CD4-positive, alpha-beta memory T cell (primary cell): ENCODE measurements around the gene TADA3. TPM values are rescaled to one million over a fixed set of nuclear protein-coding genes. Genes with fewer than 3 reads are reported as not detected.
A peak's percentile ranks its signal among the peaks of the same experiment; 100 is the strongest.

Experiments
- CTCF ChIA-PET: fragments of 350-600 bp; sonication (Branson Sonifier 250); formaldehyde crosslinking; loops from one replicate; lab custom pipeline; 2021; ENCODE audit warnings: inconsistent platforms; ENCODE audit not compliant: partially characterized antibody; lab: Charles Lee
- POLR2A ChIA-PET: fragments of 350-600 bp; sonication (Branson Sonifier 250); formaldehyde crosslinking; loops from one replicate; lab custom pipeline; 2021; ENCODE audit not compliant: partially characterized antibody; lab: Charles Lee
- DNase-seq, 5 donors: peaks; one replicate each; pipeline versions ENCODE4 v3.0.0 to v3.0.0-alpha.2; 2020 to 2022; ENCODE audit warnings: mixed read lengths in 1 of 5
- H3K27ac ChIP-seq: one replicate; pipeline ENCODE4 v1.7.0; 2013; ENCODE audit warnings: low read depth, low read length
- H3K27me3 ChIP-seq: 2 replicates; pipeline ENCODE4 v1.7.0; 2013; ENCODE audit warnings: mild to moderate bottlenecking, low read length, moderate library complexity; ENCODE audit not compliant: insufficient read depth
- H3K36me3 ChIP-seq: 2 replicates; pipeline ENCODE4 v1.7.0; 2013; ENCODE audit warnings: mild to moderate bottlenecking, low read length, moderate library complexity; ENCODE audit not compliant: insufficient read depth
- H3K4me1 ChIP-seq: 2 replicates; pipeline ENCODE4 v1.7.0; 2013; ENCODE audit warnings: mild to moderate bottlenecking, low read length, moderate library complexity; ENCODE audit not compliant: insufficient read depth
- H3K4me3 ChIP-seq, 2 donors: one replicate each; pipeline ENCODE4 v1.7.0; 2013; ENCODE audit warnings: low read length in 2 of 2, mild to moderate bottlenecking in 1 of 2
- H3K9me3 ChIP-seq, 2 donors: one replicate each; pipeline ENCODE4 v1.7.0; 2013; ENCODE audit warnings: low read length in 2 of 2, control low read depth in 1 of 2; ENCODE audit not compliant: control insufficient read depth in 1 of 2
- H3K27ac Mint-ChIP-seq, 7 donors: one replicate each; pipeline ENCODE4 v1.8.0; 2020 to 2021; ENCODE audit warnings: mixed read lengths in 7 of 7, mild to moderate bottlenecking in 6 of 7, inconsistent platforms in 3 of 7, moderate library complexity in 3 of 7
- H3K27me3 Mint-ChIP-seq, 2 donors: one replicate each; pipeline ENCODE4 v1.8.0; 2020 to 2021; ENCODE audit warnings: mixed read lengths in 2 of 2
- H3K36me3 Mint-ChIP-seq, 2 donors: one replicate each; pipeline ENCODE4 v1.8.0; 2020 to 2021; ENCODE audit warnings: mixed read lengths in 2 of 2, inconsistent platforms in 1 of 2, mild to moderate bottlenecking in 1 of 2
- H3K4me1 Mint-ChIP-seq, 4 donors: one replicate each; pipeline ENCODE4 v1.8.0; 2020 to 2021; ENCODE audit warnings: mixed read lengths in 4 of 4, mild to moderate bottlenecking in 1 of 4
- H3K4me3 Mint-ChIP-seq, 8 donors: one replicate each; pipeline ENCODE4 v1.8.0; 2020 to 2021; ENCODE audit warnings: mixed read lengths in 8 of 8, mild to moderate bottlenecking in 7 of 8, moderate library complexity in 6 of 8, inconsistent platforms in 3 of 8
- H3K9me3 Mint-ChIP-seq, 8 donors: one replicate each; pipeline ENCODE4 v1.8.0; 2020 to 2021; ENCODE audit warnings: mixed read lengths in 8 of 8, mild to moderate bottlenecking in 5 of 8, inconsistent platforms in 3 of 8, moderate library complexity in 1 of 8
- intact Hi-C: fragments of 100-400 bp; cut with micrococcal nuclease; formaldehyde crosslinking; loops from one replicate; pipeline ENCODE4 v1.15.1; 2023
- polyA plus RNA-seq, 2 donors: library from polyadenylated mRNA; unstranded; fragments of 300-500 nt; fragmentation: Illumina TruSeq; gene quantifications; one replicate each; pipeline ENCODE4 v1.2.3, GENCODE V29; 2021
- total RNA-seq, 2 experiments: library from RNA; stranded (reverse); gene quantifications; one replicate each; pipeline ENCODE4 v1.2.3, GENCODE V29; 2021

Gene TADA3
- total and polyA plus RNA-seq, 4 experiments from 2014 or later: 35.3 to 54.6 (median 39.5) TPM

DNA sequence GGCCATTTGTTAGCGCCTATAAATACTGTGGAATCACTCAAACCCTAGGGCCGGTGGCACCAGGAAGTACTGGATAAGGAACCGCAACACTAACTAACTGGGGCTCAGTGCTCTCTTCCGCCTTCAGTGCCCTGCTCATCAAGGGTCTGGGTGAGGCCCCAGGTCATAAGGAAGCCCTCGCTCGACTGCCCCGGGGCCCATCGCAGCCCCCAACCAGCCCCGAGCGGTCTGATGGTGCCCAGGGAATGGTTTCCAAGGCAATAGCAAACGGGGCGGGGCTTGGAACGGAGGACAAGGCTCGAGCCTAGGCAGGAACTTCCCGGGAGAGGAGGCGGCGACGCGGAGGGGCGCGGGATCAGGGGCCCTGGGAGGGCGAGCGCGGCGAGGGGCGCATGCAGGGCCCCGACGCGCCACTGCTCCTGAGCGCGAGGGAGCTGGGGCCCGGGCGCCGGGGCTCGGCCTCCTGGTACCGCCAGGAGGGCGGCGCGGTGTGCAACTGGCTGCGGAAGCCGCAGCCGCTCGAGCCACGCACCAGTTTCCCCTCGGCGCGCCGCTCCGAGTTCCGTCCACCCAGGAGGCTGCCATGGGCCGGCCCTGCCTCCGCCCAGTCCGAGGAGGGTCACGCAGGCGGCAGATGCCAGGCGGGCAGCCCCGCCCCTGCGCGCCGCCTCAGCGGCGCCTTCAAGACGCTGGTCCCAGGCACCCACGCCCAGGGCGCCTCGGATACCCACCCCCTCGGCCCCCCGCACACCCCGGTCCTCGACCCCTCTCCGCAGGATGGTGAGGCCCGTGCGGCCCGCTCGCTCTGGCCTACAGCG lies 17.6 kb upstream of the TADA3 start, which contains the start of gene TTLL3:
TTLL3 (plus strand) TSS at position 648 of the 818 bp plus-strand sequence. CDS start 400 bp downstream, outside the sequence.
- Histone ChIP-seq H3K4me1 (peaks cover 27% of the 10 kb centered on the region), H3K27me3 (no peaks in the 10 kb centered on the region), H3K36me3 (peaks cover 8% of the 10 kb centered on the region), H3K27ac (peak within 1 kb of the TSS; percentile 74), H3K9me3 (no peaks in the 10 kb centered on the region), H3K4me3 (peak within 1 kb of the TSS; percentile 72)
- Mint-ChIP-seq H3K36me3 (peaks cover 10 to 40% of the 10 kb centered on the region in 2 donors), H3K27me3 (no peaks in the 10 kb centered on the region), H3K4me1 (peaks cover 35 to 46% (median 41%) of the 10 kb centered on the region in 4 donors), H3K27ac (peak within 1 kb of the TSS; percentile 87 to 99 (median 98)), H3K9me3 (no peaks in the 10 kb centered on the region), H3K4me3 (peak within 1 kb of the TSS; percentile 91 to 94 (median 92))
- ChIA-PET POLR2A (interaction anchor here (0.7 to 4.5 kb wide), 22 partner anchors 10 to 160 kb away, joined by 3 to 60 read pairs (median 4); partner anchors contain the start of genes ARPC4, BRPF1, CRELD1 and JAGN1), CTCF (interaction anchor here (1.1 to 3.2 kb wide), 3 partner anchors 17 to 122 kb away, joined by 4 to 15 read pairs (median 4); partner anchors contain the start of genes ARPC4, OGG1 and TADA3)
- peak; percentile 34 to 62 (median 48) for DNase-seq
- intact Hi-C loops: loop anchor here (1.0 to 2.0 kb wide), 2 partner anchors 34 to 79 kb away; partner anchors contain the start of genes BRPF1 and RPUSD3

DNA sequence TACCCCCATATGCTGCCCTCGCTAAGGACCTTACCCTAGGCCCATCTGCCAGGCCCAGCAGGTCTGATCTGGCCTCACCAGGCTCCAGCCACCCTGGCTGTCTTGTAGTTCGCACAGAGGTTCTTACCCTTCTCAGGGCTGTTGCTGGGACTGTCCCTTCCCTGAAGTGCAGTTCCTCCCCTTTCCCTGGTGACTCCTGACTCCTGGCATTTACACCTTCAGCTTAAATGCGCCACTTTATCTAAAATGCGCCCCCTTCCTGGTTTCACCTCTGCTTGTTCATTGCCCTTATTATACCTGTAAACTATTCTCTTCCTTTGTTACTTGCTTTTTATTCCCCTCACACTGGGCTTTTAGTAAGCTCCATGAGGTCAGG lies 17.0 kb upstream of the TADA3 start:
- H3K36me3 Mint-ChIP-seq: peaks cover 15 to 46% of the 10 kb centered on the region in 2 donors
- POLR2A ChIA-PET: interaction anchor here (0.7 to 4.5 kb wide), 24 partner anchors 9 to 160 kb away, joined by 3 to 60 read pairs (median 4); partner anchors contain the start of genes ARPC4, BRPF1, CRELD1 and JAGN1
- intact Hi-C loops: loop anchor here (1.0 to 2.0 kb wide), 2 partner anchors 35 to 78 kb away; partner anchors contain the start of genes BRPF1 and RPUSD3

DNA sequence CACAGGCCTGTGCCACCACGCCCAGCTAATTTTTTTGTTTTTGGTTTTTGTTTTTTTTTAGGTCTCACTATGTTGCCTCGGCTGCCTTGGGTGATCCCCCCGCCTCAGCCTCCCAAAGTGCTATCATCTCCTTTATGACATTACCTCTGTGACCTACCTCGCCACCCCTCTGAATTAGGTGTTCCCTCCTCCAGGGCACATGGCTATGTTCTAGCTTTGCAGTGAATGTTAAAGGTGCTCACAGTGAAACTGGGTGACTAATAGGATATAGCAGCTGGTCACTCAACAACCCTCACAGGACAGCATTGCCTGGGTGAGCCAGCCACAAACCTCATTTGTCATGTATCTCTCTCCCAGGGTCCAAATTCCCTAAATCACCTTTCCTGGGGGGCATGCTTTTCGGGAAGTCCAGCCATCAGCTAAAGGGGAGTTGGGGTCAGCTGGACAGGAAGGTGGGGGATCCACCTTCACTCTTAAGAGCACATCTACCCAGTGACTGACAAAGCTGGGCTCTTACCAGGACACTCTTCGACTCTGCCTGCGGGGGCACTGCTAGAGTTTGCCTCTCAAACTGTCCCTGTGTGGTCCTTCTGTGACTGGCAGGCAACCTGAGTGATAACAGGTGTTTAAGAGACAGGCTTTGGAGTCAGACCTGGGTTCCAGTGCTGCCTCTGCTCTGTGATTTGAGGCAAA lies 16.2 kb upstream of the TADA3 start:
- Histone ChIP-seq H3K36me3 (peaks cover 21% of the 10 kb centered on the region), H3K4me1 (peaks cover 27% of the 10 kb centered on the region), H3K9me3 (no peaks in the 10 kb centered on the region), H3K27me3 (no peaks in the 10 kb centered on the region), H3K27ac (peak overlapping the region; percentile 74), H3K4me3 (peak overlapping the region in 1 of 2 donors; percentile 72)
- Mint-ChIP-seq H3K27ac (peak overlapping the region; percentile 87 to 99 (median 98)), H3K4me3 (peak overlapping the region; percentile 91 to 93 (median 92)), H3K9me3 (no peaks in the 10 kb centered on the region), H3K36me3 (peaks cover 23 to 53% of the 10 kb centered on the region in 2 donors), H3K27me3 (no peaks in the 10 kb centered on the region), H3K4me1 (peaks cover 37 to 48% (median 41%) of the 10 kb centered on the region in 4 donors)
- ChIA-PET CTCF (interaction anchor here (0.7 to 3.2 kb wide), 10 partner anchors 9 to 138 kb away, joined by 3 to 15 read pairs (median 4); partner anchors contain the start of genes ARPC4, CRELD1 and TADA3), POLR2A (interaction anchor here (0.6 to 4.5 kb wide), 21 partner anchors 8 to 159 kb away, joined by 3 to 60 read pairs (median 4); partner anchors contain the start of genes ARPC4, CRELD1, IL17RE and JAGN1)
- intact Hi-C loops: loop anchor here (1.0 to 2.0 kb wide), 3 partner anchors 16 to 78 kb away; partner anchors contain the start of genes BRPF1, RPUSD3 and TADA3
- DNase-seq: peak; percentile 42 to 64 (median 43)

More for the DNA sequence above, 17.0 kb upstream of the TADA3 start:
- H3K4me1 Mint-ChIP-seq: peaks cover 35 to 46% (median 41%) of the 10 kb centered on the region in 4 donors
- H3K27ac Mint-ChIP-seq: peak overlapping the region; percentile 87 to 99 (median 98)
- H3K27me3 Mint-ChIP-seq: no peaks in the 10 kb centered on the region
- Histone ChIP-seq H3K4me1 (peaks cover 27% of the 10 kb centered on the region), H3K36me3 (peaks cover 14% of the 10 kb centered on the region), H3K27ac (peak overlapping the region; percentile 74), H3K27me3 (no peaks in the 10 kb centered on the region), H3K4me3 (peak overlapping the region; percentile 72), H3K9me3 (no peaks in the 10 kb centered on the region)
- H3K9me3 Mint-ChIP-seq: no peaks in the 10 kb centered on the region
- H3K4me3 Mint-ChIP-seq: peak overlapping the region; percentile 91 to 93 (median 92)
- no peak for DNase-seq
- CTCF ChIA-PET: interaction anchor here (1.1 to 3.2 kb wide), 5 partner anchors 16 to 124 kb away, joined by 4 to 15 read pairs (median 5); partner anchors contain the start of genes ARPC4, CRELD1, OGG1 and TADA3

DNA sequence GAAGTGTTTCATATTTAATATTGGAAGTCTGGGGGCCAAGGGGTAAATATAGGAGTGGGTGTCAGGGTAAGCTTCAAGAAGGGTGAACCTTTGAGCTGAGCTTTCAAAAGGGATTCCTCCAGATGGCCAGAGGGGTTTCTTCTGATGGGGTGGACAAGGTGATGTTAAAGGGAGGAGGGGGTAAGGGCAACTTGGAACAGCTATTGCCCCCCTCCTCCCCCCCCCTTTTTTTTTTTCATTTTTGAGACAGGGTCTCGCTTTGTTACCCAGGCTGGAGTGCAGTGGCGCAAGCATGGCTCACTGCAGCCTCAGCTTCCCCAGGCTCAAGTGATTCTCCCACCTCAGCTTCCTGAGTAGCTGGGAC lies 15.7 kb upstream of the TADA3 start:
- Histone ChIP-seq H3K4me3 (no peak overlapping the region), H3K36me3 (peaks cover 27% of the 10 kb centered on the region), H3K27ac (peak overlapping the region; percentile 74), H3K9me3 (no peaks in the 10 kb centered on the region), H3K27me3 (no peaks in the 10 kb centered on the region), H3K4me1 (peaks cover 27% of the 10 kb centered on the region)
- H3K36me3 Mint-ChIP-seq: peaks cover 28 to 54% of the 10 kb centered on the region in 2 donors
- ChIA-PET CTCF (interaction anchor here (0.7 to 3.2 kb wide), 10 partner anchors 10 to 139 kb away, joined by 3 to 15 read pairs (median 4); partner anchors contain the start of genes ARPC4, CRELD1 and TADA3), POLR2A (interaction anchor here (0.6 to 4.5 kb wide), 16 partner anchors 12 to 158 kb away, joined by 3 to 60 read pairs (median 4); partner anchors contain the start of genes ARPC4, CRELD1, IL17RE and MTMR14)
- no peaks in the 10 kb centered on the region for H3K27me3 Mint-ChIP-seq
- peak overlapping the region in 6 of 8 donors; percentile 21 to 93 (median 91) for H3K4me3 Mint-ChIP-seq
- peak overlapping the region; percentile 67 to 99 (median 95) for H3K27ac Mint-ChIP-seq
- intact Hi-C loops: loop anchor here (1.0 to 2.0 kb wide), 2 partner anchors 16 to 77 kb away; partner anchors contain the start of genes BRPF1 and TADA3
- no peaks in the 10 kb centered on the region for H3K9me3 Mint-ChIP-seq
- no peak for DNase-seq
- H3K4me1 Mint-ChIP-seq: peaks cover 37 to 53% (median 41%) of the 10 kb centered on the region in 4 donors

DNA sequence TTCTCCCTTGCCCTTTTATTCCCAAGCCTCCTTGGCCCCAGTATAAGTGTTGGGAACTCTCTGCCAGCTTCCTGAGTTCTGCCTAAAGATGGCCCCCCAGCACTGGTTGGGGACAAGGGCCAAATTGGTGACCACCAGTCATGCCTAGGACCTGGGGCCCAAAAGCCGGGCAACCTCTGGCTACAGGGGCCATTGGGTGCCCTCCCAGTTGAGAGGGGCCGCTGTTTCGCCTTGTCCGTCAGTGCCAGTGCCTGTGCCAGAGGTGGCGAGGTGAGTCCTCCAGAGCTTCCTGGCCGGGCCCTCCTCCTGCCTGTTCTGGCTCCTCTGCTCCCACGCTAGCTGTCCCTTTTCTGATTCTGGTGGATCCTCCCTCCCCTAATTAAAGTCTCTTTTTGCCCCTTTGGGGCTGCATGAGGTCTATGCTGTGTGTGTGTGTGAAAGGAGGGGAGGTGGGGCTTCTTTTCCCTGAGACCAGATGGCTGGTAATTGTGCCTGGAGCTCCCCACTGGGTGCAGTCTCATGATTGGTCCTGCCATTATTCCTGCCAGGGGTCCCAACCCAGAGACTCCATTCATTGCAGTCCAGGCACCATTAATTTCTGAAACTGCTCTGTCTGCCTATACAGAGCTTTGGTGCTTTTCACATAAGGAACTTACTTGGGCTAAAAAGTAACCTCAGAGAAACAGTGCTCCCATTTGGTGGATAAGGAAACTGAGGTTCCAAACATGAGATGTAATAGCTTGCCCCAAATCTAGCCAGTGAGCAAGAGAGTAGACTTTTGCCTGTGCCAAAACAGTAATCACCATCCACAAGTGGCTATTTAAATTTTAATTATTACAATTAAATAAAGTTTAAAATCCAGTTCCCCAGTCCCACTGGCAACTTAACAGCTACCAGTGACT lies 14.7 kb upstream of the TADA3 start:
- no peak overlapping the region for H3K27ac ChIP-seq
- peaks cover 31% of the 10 kb centered on the region for H3K36me3 ChIP-seq
- H3K36me3 Mint-ChIP-seq: peaks cover 28 to 58% of the 10 kb centered on the region in 2 donors

More for the DNA sequence above, 14.7 kb upstream of the TADA3 start:
- no peak overlapping the region for H3K4me3 ChIP-seq
- no peaks in the 10 kb centered on the region for H3K9me3 Mint-ChIP-seq
- ChIA-PET POLR2A (interaction anchor here (0.6 to 4.5 kb wide), 8 partner anchors 11 to 126 kb away, joined by 3 to 60 read pairs (median 4); partner anchors contain the start of genes ARPC4, CRELD1, IL17RE and TADA3), CTCF (interaction anchor here (1.8 to 3.2 kb wide), 3 partner anchors 11 to 25 kb away, joined by 5 to 15 read pairs (median 5); partner anchors contain the start of genes ARPC4 and TADA3)
- DNase-seq: no peak
- H3K4me1 ChIP-seq: peaks cover 27% of the 10 kb centered on the region
- intact Hi-C loops: no loop called here
- H3K27ac Mint-ChIP-seq: peak overlapping the region in 5 of 7 donors; percentile 24 to 98 (median 87)
- H3K4me1 Mint-ChIP-seq: peaks cover 37 to 53% (median 41%) of the 10 kb centered on the region in 4 donors
- no peaks in the 10 kb centered on the region for H3K9me3 ChIP-seq
- peak overlapping the region in 1 of 8 donors; percentile 21 for H3K4me3 Mint-ChIP-seq
- H3K27me3 Mint-ChIP-seq: no peaks in the 10 kb centered on the region
- no peaks in the 10 kb centered on the region for H3K27me3 ChIP-seq
